Uterus (tissue), 4 donors: Measurements from ENCODE around the gene UNC119B. TPM values are rescaled to one million over a fixed set of nuclear protein-coding genes. Genes with fewer than 3 reads are reported as not detected.
A peak's percentile ranks its signal among the peaks of the same experiment; 100 is the strongest.
"Not testable (repeated sequence)": the region's sequence is repeated elsewhere in the genome, so short reads cannot be mapped to it uniquely, and the experiment has no call there.

Experiments used
- DNase-seq, 2 donors: peaks; one replicate each; pipeline ENCODE4 v3.0.0-alpha.2; 2019 to 2020
- H3K27ac ChIP-seq, 2 donors: fragments of 200-600 bp; sonication (generic); 1 replicate in 1 of 2; 2 replicates in 1 of 2; pipeline ENCODE4 v1.5.1; 2016 to 2018
- H3K27me3 ChIP-seq, 2 donors: fragments of 200-600 bp; sonication (generic); one replicate each; pipeline ENCODE4 v1.5.1; 2018 to 2019; ENCODE audit warnings: control low read depth in 1 of 2
- H3K36me3 ChIP-seq, 2 donors: fragments of 200-600 bp; sonication (generic); one replicate each; pipeline ENCODE4 v1.5.1; 2019; ENCODE audit warnings: control low read depth in 1 of 2
- H3K4me1 ChIP-seq, 2 donors: fragments of 200-600 bp; sonication (generic); one replicate each; pipeline ENCODE4 v1.5.1; 2018 to 2019; ENCODE audit warnings: control low read depth in 1 of 2
- H3K4me3 ChIP-seq, 2 donors: fragments of 200-600 bp; sonication (generic); 1 replicate in 1 of 2; 2 replicates in 1 of 2; pipeline ENCODE4 v1.5.1; 2018 to 2019; ENCODE audit warnings: mild to moderate bottlenecking in 1 of 2
- H3K9me3 ChIP-seq, 2 donors: fragments of 200-600 bp; sonication (generic); one replicate each; pipeline ENCODE4 v1.5.1; 2019; ENCODE audit warnings: control low read depth in 1 of 2
- CTCF ChIP-seq, 4 experiments: fragments of 200-600 bp in 2 of 4; fragments of 450-650 bp in 2 of 4; sonication (generic) in 2 of 4; IDR thresholded peaks; one replicate each; pipeline ENCODE4 v1.5.1; 2016 to 2019; ENCODE audit warnings: antibody characterized with exemption in 4 of 4, mild to moderate bottlenecking in 2 of 4, moderate library complexity in 1 of 4
- POLR2A ChIP-seq, 2 donors: fragments of 450-650 bp; IDR thresholded peaks; one replicate each; pipeline ENCODE4 v1.6.1; 2016; ENCODE audit warnings: antibody characterized with exemption in 2 of 2, mild to moderate bottlenecking in 1 of 2, moderate library complexity in 1 of 2
- intact Hi-C: fragments of 100-400 bp; cut with DNase I; formaldehyde crosslinking; loops from one replicate; pipeline ENCODE4 v1.15.1; 2023; ENCODE audit warnings: low total_unique reads
- total RNA-seq, 4 donors: library from RNA; depleted of rRNA in 3 of 4; stranded (reverse); fragments of >200 nt in 3 of 4; gene quantifications; one replicate each; pipeline versions ENCODE4 v1.1.0 to v1.2.4, GENCODE V29; 2014 to 2023
- donor health status: DM: yes; HTN: yes; CAD: no.

UNC119B gene
- total RNA-seq, 4 donors from 2014 or later: 13.8 to 44.8 (median 32.1) TPM

GRCh38 chr12:120725659-120726509 is 15.6 kb downstream of the UNC119B start, which contains the start of gene ACADS:
ACADS (plus strand) TSS chr12:120725826; CDS start chr12:120725886, 60 bp downstream.
- intact Hi-C loops: no loop called here
- no peaks in the 10 kb centered on the region for H3K27me3 ChIP-seq

GRCh38 chr12:120726510-120726793 is 16.2 kb downstream of the UNC119B start:
- Histone ChIP-seq H3K36me3 (no peaks in the 10 kb centered on the region), H3K27me3 (no peaks in the 10 kb centered on the region), H3K9me3 (no peaks in the 10 kb centered on the region), H3K4me1 (no peaks in the 10 kb centered on the region), H3K27ac (peak overlapping the region in 1 of 2 donors; percentile 80), H3K4me3 (peak overlapping the region in 1 of 2 donors; percentile 59)
- TF ChIP-seq POLR2A (IDR thresholded peaks at IDR 0.05) (no peak), CTCF (IDR thresholded peaks at IDR 0.05) (no peak)
- intact Hi-C loops: no loop called here
- DNase-seq: no peak

More at GRCh38 chr12:120725659-120726509, 15.6 kb downstream of the UNC119B start, which contains the start of gene ACADS:
- Histone ChIP-seq H3K4me3 (peak within 1 kb of the TSS; percentile 34 to 59), H3K36me3 (no peaks in the 10 kb centered on the region), H3K27ac (peak within 1 kb of the TSS; percentile 51 to 80), H3K9me3 (no peaks in the 10 kb centered on the region), H3K4me1 (no peaks in the 10 kb centered on the region)
- TF ChIP-seq CTCF (IDR thresholded peaks at IDR 0.05): peak in 1 of 4 experiments; percentile 26
- TF ChIP-seq POLR2A (IDR thresholded peaks at IDR 0.05): peak; percentile 20 to 67
- peak; percentile 87 to 90 for DNase-seq

GRCh38 chr12:120726961-120727360 is 16.7 kb downstream of the UNC119B start:
- TF ChIP-seq CTCF (IDR thresholded peaks at IDR 0.05) (no peak), POLR2A (IDR thresholded peaks at IDR 0.05) (no peak)
- DNase-seq: no peak
- Histone ChIP-seq H3K27ac (no peak overlapping the region), H3K36me3 (no peaks in the 10 kb centered on the region), H3K4me3 (no peak overlapping the region), H3K4me1 (no peaks in the 10 kb centered on the region), H3K9me3 (no peaks in the 10 kb centered on the region), H3K27me3 (no peaks in the 10 kb centered on the region)
- intact Hi-C loops: no loop called here

GRCh38 chr12:120732198-120732597 is 21.9 kb downstream of the UNC119B start:
- H3K4me3 ChIP-seq, DNase-seq, H3K9me3 ChIP-seq, H3K36me3 ChIP-seq, intact Hi-C loops, H3K27ac ChIP-seq, H3K27me3 ChIP-seq, H3K4me1 ChIP-seq: not testable (repeated sequence)

- H3K4me1 ChIP-seq: no peaks in the 10 kb centered on the region
- no peak for TF ChIP-seq POLR2A (IDR thresholded peaks at IDR 0.05)
- no peak for TF ChIP-seq CTCF (IDR thresholded peaks at IDR 0.05)
- no peaks in the 10 kb centered on the region for H3K36me3 ChIP-seq
- no peaks in the 10 kb centered on the region for H3K27me3 ChIP-seq
- intact Hi-C loops: no loop called here
- no peak overlapping the region for H3K27ac ChIP-seq
- H3K9me3 ChIP-seq: no peaks in the 10 kb centered on the region
- no peak overlapping the region for H3K4me3 ChIP-seq
- no peak for DNase-seq
Observed at GRCh38 chr12:120733574-120733973, 23.3 kb downstream of the UNC119B start.
